ENCODE results near the gene KREMEN2. TPM values are rescaled to one million over a fixed set of nuclear protein-coding genes. Genes with fewer than 3 reads are reported as not detected.

Gene KREMEN2, protein sequence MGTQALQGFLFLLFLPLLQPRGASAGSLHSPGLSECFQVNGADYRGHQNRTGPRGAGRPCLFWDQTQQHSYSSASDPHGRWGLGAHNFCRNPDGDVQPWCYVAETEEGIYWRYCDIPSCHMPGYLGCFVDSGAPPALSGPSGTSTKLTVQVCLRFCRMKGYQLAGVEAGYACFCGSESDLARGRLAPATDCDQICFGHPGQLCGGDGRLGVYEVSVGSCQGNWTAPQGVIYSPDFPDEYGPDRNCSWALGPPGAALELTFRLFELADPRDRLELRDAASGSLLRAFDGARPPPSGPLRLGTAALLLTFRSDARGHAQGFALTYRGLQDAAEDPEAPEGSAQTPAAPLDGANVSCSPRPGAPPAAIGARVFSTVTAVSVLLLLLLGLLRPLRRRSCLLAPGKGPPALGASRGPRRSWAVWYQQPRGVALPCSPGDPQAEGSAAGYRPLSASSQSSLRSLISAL
- under 1 TPM in 4 of 7 donors, not detected in 3; 0.18 to 0.57 (median 0.23) TPM for total RNA-seq
- not detected for polyA plus RNA-seq
- long read RNA-seq, donor 1, result 0 reads
- long read RNA-seq, donor 2, partial matches to known transcripts, result 0 of 1 reads
- long read RNA-seq, donor 2, other reads (novel, unspliced or antisense), result 0 of 1 reads
- long read RNA-seq, donor 3, result 0 reads

DNA sequence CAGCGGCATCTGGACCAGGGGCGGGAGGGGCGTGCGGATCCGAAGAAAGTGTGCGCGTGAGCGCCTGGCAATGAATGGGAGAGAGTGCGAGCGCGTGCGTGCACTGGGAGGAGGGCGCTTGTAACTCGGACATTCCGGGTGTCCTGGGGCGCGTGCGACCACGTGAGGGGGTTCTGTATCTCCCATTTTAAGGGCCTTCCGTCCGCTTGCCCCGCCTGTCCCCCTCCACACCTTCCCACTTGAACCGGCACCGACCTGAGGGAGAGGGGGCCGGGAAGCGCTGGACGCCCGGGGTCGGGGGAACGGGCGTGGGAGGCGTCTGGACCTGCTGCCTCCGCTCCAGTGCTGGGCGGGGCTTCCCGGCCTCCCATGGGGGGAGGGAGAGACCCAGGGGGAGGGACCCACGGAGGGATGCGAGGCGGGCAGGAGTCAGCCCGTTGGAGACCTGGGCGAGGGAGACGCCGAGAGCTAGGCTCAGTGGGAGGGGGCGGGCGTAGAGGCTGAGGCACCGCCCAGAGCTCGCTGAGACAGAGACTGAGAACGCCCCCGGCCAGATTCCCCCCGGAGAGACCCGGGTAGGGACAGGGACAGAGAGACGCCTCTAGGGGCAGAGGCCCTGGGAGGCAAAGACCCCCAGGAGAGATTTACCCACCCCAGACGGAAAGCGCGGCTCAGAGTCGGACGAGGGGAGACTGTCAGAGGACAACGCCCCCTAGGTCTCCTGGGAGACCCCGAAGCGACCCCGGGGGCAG lies at the start of gene KREMEN2:
TSS of gene KREMEN2 (plus strand) at position 553 of the 752 bp plus-strand sequence. CDS start 246 bp downstream, outside the sequence.
- 1% methylated on average over 53 to 60 of the region's 60 CpGs for WGBS, 3 donors
- TF ChIP-seq POLR2A (IDR thresholded peaks at IDR 0.05) (no peak), EP300 (IDR thresholded peaks at IDR 0.05) (no peak)
- TF ChIP-seq, protein P1, sequence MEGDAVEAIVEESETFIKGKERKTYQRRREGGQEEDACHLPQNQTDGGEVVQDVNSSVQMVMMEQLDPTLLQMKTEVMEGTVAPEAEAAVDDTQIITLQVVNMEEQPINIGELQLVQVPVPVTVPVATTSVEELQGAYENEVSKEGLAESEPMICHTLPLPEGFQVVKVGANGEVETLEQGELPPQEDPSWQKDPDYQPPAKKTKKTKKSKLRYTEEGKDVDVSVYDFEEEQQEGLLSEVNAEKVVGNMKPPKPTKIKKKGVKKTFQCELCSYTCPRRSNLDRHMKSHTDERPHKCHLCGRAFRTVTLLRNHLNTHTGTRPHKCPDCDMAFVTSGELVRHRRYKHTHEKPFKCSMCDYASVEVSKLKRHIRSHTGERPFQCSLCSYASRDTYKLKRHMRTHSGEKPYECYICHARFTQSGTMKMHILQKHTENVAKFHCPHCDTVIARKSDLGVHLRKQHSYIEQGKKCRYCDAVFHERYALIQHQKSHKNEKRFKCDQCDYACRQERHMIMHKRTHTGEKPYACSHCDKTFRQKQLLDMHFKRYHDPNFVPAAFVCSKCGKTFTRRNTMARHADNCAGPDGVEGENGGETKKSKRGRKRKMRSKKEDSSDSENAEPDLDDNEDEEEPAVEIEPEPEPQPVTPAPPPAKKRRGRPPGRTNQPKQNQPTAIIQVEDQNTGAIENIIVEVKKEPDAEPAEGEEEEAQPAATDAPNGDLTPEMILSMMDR (IDR thresholded peaks at IDR 0.05), result no peak
- H3K36me3 ChIP-seq, result no peaks in the 10 kb centered on the region
- DNase-seq, result peak in 2 of 5 donors; percentile 26 to 41
- H3K9me3 ChIP-seq, result no peaks in the 10 kb centered on the region
- no peak within 1 kb of the TSS for H3K27ac ChIP-seq
- H3K4me1 ChIP-seq (ENCODE audit: insufficient read depth), result peaks cover 9% of the 10 kb centered on the region
- peaks cover 10% of the 10 kb centered on the region for H3K27me3 ChIP-seq
- intact Hi-C loops (cut with DNase I), result no loop called here
- H3K4me3 ChIP-seq, result peak within 1 kb of the TSS; percentile 3

DNA sequence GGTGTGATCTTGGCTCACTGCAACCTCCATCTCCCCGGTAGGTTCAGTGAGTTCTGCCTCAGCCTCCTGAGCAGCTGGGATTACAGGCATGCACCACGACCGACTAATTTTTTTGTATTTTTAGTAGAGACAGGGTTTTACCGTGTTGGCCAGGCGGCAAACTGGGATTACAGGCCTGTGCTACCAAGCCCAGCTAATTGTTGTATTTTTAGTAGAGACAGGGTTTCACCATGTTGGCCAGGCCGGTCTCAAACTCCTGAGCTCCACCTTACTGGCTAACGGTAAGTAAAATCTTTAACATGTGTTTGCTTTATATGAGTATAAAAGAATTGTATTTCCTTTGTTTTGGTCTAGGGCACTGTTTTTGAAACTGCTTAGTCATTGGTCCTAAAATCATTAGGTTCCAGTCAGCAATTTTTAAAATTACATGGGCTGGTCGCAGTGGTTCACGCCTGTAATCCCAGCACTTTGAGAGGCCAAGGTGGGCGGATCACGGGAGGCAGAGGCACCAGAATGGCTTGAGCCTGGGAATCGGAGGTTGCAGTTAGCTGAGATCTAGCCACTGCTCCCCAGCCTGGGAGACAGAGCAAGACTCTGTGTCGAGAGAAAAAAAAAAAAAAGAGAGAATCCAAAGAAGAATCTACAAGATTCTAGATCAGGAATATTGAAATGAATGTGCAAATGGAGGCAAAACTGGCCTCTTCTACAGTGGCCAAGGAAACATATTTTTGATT lies 48.7 kb upstream of the KREMEN2 start:
- 82 to 89% (median 82%) methylated on average over 13 of the region's 13 CpGs for WGBS, 3 donors
- Histone ChIP-seq H3K27ac (no peak overlapping the region), H3K27me3 (no peaks in the 10 kb centered on the region), H3K36me3 (no peaks in the 10 kb centered on the region), H3K4me1 (ENCODE audit: insufficient read depth) (peaks cover 7% of the 10 kb centered on the region), H3K4me3 (no peak overlapping the region), H3K9me3 (no peaks in the 10 kb centered on the region)
- DNase-seq, result no peak
- TF ChIP-seq POLR2A (IDR thresholded peaks at IDR 0.05), result no peak
- TF ChIP-seq, protein P1 (IDR thresholded peaks at IDR 0.05), result no peak
- TF ChIP-seq EP300 (IDR thresholded peaks at IDR 0.05), result no peak
- intact Hi-C loops (cut with DNase I), result loop anchor here in 2 of 4 donors (5.0 kb wide), 2 partner anchors 38 to 43 kb away; no protein-coding TSS in a partner anchor

DNA sequence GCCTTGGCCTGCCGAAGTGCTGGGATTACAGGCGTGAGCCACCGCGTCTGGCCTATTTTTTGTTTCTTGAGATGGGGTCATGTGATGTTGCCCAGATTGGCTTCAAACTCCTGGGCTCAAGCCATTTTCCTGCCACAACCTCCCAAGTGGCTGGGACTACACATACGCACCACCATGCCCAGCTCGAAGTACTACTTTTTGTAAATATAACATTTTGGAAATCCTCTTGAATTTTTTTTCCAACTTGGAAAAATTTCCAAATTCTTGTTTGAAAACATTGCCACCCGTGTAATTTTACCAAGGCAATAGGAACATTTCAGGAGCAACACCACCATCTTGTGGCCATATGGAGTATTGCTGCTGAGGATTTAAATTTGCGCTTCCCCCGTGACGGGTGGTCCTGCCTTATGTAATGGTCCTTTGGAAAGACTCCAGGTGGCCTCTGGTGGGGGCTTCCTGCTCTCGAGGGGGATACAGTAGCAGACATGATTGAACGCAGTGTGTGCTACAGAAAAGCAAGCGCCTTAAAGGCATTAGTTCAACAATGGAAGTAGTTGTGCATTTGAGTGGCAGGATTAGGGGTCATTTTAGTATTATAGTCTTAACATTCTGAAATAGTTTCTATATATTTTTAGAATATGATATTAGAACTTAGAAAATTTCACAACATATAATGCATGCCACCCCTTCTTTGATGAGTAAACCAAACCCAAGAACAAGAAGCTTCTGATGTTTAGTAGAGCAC lies 44.4 kb upstream of the KREMEN2 start:
- peak overlapping the region in 1 of 2 donors; percentile 61 for H3K27ac ChIP-seq
- peaks cover 2% of the 10 kb centered on the region for H3K4me1 ChIP-seq (ENCODE audit: insufficient read depth)
- intact Hi-C loops (cut with DNase I), result loop anchor here in 3 of 4 donors (2.0 to 5.0 kb wide), 3 partner anchors 42 to 47 kb away; no protein-coding TSS in a partner anchor
- H3K4me3 ChIP-seq, result no peak overlapping the region
- no peaks in the 10 kb centered on the region for H3K27me3 ChIP-seq
- H3K9me3 ChIP-seq, result no peaks in the 10 kb centered on the region
- no peak for TF ChIP-seq EP300 (IDR thresholded peaks at IDR 0.05)
- TF ChIP-seq, protein P1 (IDR thresholded peaks at IDR 0.05), result peak; percentile 90 to 96 (median 90)
- DNase-seq, result peak; percentile 55 to 81 (median 69)
- no peaks in the 10 kb centered on the region for H3K36me3 ChIP-seq
- 3 to 6% (median 5%) methylated on average over 13 of the region's 13 CpGs for WGBS, 3 donors

Measured in ovary (tissue), 10 donors.